ENCODE measurements around the gene AGBL3.

The AGBL3 gene

DNA sequence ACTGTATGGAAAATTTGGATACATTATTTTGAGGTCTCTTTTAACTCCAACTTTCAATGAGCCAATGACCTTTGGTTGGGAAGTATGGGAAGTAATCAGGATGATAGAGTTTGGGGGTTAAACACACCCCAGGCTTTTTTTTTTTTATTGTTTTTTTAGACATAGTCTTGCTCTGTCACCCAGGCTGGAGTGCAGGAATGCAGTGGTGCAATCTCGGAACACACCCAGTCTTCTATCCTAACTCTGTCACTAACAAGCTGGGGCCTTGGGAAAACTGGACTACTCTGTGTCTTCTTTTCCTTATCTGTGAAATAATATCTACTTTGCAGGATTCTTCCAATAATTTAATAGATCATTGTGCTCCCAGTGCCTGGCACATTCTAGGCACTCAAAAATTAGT, 37.6 kb upstream of the AGBL3 start:
- TF ChIP-seq, protein P1, sequence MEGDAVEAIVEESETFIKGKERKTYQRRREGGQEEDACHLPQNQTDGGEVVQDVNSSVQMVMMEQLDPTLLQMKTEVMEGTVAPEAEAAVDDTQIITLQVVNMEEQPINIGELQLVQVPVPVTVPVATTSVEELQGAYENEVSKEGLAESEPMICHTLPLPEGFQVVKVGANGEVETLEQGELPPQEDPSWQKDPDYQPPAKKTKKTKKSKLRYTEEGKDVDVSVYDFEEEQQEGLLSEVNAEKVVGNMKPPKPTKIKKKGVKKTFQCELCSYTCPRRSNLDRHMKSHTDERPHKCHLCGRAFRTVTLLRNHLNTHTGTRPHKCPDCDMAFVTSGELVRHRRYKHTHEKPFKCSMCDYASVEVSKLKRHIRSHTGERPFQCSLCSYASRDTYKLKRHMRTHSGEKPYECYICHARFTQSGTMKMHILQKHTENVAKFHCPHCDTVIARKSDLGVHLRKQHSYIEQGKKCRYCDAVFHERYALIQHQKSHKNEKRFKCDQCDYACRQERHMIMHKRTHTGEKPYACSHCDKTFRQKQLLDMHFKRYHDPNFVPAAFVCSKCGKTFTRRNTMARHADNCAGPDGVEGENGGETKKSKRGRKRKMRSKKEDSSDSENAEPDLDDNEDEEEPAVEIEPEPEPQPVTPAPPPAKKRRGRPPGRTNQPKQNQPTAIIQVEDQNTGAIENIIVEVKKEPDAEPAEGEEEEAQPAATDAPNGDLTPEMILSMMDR (IDR thresholded peaks at IDR 0.05), result no peak

- TF ChIP-seq, protein P1 (IDR thresholded peaks at IDR 0.05), result no peak
These were observed 37.1 kb upstream of the AGBL3 start for GRCh38 chr7:134949171-134949570.

- TF ChIP-seq, protein P1 (IDR thresholded peaks at IDR 0.05), result peak; percentile 72
These were observed 31.9 kb upstream of the AGBL3 start for GRCh38 chr7:134954197-134955082.

DNA sequence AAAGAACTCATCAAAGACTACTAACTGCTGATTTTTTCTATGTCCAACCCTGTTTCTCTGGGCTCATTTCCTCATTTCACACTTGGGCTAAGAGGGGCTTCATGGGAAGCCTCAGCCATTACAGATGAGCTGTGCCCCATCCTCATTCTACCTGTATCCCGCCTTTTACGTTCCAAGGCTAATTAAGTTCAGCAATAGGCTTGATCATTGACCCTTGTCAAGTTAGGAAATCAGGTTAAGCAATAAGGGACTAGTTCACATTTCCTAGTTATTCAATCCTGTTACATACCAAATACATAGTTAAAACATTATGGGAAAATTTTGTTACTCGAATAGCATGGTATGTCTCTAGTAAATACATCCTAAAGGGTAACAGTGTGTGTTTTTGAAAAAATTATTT, 29.3 kb upstream of the AGBL3 start:
- TF ChIP-seq, protein P1 (IDR thresholded peaks at IDR 0.05), result no peak

DNA sequence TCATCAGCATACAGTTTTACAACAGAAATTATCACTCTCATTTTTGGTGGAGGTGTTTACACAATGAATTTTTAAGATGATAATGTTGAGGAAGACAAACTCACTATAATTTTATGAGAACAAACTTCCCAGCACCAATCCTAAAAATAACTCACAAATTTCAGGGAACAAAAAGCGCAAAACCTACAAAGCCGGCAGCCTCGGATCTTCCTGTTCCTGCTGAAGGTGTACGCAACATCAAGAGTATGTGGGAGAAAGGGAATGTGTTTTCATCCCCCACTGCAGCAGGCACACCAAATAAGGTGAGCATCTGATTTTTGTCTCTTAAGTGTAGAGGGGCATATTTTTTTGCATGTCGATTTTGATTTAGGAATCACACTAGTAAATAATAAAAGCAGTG, 26.5 kb upstream of the AGBL3 start:
- TF ChIP-seq, protein P1 (IDR thresholded peaks at IDR 0.05), result no peak

- TF ChIP-seq, protein P1 (IDR thresholded peaks at IDR 0.05), result no peak
These were observed 24.0 kb upstream of the AGBL3 start for GRCh38 chr7:134962270-134962780.

- TF ChIP-seq, protein P1 (IDR thresholded peaks at IDR 0.05), result no peak
These were observed 23.3 kb upstream of the AGBL3 start for GRCh38 chr7:134963036-134963435.

All from LNCAP (cell line).